ENCODE results near the gene HBA2.
A peak's percentile ranks its signal among the peaks of the same experiment; 100 is the strongest.
"Not testable (repeated sequence)": the region's sequence is repeated elsewhere in the genome, so short reads cannot be mapped to it uniquely, and the experiment has no call there.

The HBA2 gene

DNA sequence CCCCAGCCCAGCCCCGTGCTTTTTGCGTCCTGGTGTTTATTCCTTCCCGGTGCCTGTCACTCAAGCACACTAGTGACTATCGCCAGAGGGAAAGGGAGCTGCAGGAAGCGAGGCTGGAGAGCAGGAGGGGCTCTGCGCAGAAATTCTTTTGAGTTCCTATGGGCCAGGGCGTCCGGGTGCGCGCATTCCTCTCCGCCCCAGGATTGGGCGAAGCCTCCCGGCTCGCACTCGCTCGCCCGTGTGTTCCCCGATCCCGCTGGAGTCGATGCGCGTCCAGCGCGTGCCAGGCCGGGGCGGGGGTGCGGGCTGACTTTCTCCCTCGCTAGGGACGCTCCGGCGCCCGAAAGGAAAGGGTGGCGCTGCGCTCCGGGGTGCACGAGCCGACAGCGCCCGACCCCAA is 3.3 kb downstream of the HBA2 start:
- not testable (repeated sequence) for DNase-seq

DNA sequence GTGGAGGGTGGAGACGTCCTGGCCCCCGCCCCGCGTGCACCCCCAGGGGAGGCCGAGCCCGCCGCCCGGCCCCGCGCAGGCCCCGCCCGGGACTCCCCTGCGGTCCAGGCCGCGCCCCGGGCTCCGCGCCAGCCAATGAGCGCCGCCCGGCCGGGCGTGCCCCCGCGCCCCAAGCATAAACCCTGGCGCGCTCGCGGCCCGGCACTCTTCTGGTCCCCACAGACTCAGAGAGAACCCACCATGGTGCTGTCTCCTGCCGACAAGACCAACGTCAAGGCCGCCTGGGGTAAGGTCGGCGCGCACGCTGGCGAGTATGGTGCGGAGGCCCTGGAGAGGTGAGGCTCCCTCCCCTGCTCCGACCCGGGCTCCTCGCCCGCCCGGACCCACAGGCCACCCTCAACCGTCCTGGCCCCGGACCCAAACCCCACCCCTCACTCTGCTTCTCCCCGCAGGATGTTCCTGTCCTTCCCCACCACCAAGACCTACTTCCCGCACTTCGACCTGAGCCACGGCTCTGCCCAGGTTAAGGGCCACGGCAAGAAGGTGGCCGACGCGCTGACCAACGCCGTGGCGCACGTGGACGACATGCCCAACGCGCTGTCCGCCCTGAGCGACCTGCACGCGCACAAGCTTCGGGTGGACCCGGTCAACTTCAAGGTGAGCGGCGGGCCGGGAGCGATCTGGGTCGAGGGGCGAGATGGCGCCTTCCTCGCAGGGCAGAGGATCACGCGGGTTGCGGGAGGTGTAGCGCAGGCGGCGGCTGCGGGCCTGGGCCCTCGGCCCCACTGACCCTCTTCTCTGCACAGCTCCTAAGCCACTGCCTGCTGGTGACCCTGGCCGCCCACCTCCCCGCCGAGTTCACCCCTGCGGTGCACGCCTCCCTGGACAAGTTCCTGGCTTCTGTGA is 4.1 kb downstream of the HBA2 start, which contains the start of gene HBA1:
HBA1 (plus strand) TSS at position 204 of the 906 bp plus-strand sequence; CDS start at position 241, 37 bp downstream.
- not testable (repeated sequence) for DNase-seq

DNA sequence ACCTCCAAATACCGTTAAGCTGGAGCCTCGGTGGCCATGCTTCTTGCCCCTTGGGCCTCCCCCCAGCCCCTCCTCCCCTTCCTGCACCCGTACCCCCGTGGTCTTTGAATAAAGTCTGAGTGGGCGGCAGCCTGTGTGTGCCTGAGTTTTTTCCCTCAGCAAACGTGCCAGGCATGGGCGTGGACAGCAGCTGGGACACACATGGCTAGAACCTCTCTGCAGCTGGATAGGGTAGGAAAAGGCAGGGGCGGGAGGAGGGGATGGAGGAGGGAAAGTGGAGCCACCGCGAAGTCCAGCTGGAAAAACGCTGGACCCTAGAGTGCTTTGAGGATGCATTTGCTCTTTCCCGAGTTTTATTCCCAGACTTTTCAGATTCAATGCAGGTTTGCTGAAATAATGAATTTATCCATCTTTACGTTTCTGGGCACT is 4.7 kb downstream of the HBA2 start:
- DNase-seq, result peak; percentile 89

DNA sequence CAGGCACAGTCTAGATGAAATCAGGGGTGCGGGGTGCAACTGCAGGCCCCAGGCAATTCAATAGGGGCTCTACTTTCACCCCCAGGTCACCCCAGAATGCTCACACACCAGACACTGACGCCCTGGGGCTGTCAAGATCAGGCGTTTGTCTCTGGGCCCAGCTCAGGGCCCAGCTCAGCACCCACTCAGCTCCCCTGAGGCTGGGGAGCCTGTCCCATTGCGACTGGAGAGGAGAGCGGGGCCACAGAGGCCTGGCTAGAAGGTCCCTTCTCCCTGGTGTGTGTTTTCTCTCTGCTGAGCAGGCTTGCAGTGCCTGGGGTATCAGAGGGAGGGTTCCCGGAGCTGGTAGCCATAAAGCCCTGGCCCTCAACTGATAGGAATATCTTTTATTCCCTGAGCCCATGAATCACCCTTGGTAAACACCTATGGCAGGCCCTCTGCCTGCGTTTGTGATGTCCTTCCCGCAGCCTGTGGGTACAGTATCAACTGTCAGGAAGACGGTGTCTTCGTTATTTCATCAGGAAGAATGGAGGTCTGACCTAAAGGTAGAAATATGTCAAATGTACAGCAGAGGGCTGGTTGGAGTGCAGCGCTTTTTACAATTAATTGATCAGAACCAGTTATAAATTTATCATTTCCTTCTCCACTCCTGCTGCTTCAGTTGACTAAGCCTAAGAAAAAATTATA is 5.4 kb downstream of the HBA2 start:
- no peak for DNase-seq

DNA sequence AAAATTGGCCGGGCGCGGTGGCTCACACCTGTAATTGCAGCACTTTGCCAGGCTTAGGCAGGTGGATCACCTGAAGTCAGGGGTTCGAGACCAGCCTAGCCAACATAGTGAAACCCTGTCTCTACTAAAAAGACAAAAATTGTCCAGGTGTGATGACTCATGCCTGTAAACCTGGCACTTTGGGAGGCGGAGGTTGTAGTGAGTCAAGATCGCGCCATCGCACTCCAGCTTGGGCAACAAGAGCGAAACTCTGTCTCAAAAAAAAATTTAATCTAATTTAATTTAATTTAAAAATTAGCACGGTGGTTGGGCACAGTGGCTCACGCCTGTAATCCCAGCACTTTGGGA is 6.0 kb downstream of the HBA2 start:
- no peak for DNase-seq

DNA sequence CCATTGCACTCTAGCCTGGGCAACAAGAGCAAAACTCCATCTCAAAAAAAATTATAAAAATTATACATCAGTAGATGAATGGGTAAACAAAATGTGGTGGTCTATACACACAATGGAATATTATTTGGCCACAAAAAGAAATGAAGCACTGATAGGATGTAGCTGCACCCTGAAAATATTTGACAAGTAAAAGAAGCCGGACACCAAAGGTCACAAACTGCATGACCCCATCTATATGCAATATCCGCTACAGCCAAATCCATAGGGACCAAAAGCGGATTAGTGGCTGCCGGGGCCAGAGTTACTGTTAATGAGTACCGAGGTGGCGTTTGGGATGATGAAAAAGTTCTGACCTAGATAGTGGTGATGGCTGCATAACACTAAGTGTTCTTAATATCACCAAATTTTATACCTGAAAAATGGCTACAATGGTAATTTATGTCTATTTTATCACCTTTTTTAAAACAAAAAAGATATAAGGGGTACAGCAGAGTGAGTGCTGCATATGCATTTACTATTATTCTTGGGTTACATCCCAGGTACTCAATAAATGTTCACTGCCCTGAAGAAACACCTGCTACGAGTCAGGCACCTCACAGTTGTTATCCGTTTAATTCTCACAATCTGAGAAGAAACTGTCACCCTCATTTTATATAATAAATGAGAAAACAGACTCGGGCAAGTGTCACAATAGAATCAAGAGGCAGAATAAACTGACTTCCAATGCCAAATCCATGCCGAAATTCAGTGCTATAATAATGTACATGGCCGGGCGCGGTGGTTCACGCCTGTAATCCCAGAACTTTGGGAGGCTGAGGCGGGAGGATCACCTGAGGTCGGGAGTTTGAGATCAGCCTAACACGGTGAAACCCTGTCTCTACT is 6.8 kb downstream of the HBA2 start:
- DNase-seq, result no peak

DNA sequence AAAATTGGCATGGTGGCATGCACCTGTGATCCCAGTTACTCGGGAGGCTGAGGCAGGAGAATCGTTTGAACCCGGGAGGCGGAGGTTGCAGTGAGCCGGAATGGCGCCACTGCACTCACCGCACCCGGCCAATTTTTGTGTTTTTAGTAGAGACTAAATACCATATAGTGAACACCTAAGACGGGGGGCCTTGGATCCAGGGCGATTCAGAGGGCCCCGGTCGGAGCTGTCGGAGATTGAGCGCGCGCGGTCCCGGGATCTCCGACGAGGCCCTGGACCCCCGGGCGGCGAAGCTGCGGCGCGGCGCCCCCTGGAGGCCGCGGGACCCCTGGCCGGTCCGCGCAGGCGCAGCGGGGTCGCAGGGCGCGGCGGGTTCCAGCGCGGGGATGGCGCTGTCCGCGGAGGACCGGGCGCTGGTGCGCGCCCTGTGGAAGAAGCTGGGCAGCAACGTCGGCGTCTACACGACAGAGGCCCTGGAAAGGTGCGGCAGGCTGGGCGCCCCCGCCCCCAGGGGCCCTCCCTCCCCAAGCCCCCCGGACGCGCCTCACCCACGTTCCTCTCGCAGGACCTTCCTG is 7.5 kb downstream of the HBA2 start, which contains the start of gene HBQ1:
HBQ1 (plus strand) TSS at position 359 of the 575 bp plus-strand sequence; CDS start at position 387, 28 bp downstream.
- DNase-seq, result no peak

DNA sequence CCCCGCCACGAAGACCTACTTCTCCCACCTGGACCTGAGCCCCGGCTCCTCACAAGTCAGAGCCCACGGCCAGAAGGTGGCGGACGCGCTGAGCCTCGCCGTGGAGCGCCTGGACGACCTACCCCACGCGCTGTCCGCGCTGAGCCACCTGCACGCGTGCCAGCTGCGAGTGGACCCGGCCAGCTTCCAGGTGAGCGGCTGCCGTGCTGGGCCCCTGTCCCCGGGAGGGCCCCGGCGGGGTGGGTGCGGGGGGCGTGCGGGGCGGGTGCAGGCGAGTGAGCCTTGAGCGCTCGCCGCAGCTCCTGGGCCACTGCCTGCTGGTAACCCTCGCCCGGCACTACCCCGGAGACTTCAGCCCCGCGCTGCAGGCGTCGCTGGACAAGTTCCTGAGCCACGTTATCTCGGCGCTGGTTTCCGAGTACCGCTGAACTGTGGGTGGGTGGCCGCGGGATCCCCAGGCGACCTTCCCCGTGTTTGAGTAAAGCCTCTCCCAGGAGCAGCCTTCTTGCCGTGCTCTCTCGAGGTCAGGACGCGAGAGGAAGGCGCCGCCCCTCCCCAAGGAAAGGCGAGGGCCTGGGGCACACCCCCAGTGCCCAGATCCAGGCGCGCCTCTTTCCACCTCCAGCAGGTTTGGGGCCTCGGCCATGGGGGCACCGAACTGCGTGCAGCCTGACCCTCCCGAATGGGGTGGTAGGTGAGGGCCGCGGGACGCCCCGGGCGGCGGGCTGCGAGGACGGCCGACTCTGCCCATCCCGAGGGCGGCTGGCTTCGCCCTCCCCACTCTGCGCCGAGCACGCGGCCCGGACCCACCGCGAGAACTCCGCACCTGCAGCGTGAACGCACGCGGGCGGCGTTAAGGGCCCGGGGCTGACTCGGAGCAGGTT is 8.2 kb downstream of the HBA2 start:
- DNase-seq, result peak; percentile 51

DNA sequence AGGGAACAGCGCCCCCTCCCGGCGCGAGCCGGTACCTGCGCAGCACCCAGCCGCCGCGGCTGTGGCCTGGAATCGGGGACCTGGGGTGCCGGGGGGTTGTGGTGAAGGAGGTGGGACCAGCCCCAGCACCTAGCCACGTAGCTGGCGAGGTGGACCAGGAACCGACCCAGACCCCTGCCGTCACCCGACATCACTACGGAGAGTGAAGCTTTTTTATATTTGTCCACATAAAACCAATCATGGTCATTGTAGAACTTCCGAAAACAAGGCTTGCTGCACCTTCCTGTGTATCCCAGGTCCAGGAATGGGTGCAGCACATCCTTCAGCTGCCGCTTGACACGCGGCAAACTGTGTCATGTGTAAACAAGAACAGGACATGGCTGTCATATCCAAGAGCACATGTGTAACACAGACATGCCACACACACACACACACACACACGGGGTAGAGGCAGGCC is 8.9 kb downstream of the HBA2 start:
- no peak for DNase-seq

DNA sequence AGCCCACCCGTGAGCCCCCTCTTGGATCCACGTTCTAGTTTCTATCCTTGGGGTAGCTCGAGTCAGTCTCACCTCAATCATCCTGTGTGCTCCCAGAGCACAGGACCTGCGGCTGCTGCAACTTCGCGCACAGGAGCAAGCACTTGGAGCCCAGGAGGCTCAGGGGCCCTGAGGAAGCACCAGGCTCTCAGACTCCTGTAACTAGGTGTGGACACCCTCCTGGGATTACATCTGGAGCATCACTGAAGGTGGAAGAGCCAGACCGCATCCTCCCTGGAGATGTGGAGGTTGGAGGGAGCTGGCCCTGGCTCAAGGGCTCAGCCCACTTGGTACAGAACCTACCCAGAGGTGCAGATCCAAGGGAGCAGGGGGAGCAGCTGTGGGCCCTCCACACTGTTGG is 10.3 kb downstream of the HBA2 start:
- DNase-seq, result no peak

DNA sequence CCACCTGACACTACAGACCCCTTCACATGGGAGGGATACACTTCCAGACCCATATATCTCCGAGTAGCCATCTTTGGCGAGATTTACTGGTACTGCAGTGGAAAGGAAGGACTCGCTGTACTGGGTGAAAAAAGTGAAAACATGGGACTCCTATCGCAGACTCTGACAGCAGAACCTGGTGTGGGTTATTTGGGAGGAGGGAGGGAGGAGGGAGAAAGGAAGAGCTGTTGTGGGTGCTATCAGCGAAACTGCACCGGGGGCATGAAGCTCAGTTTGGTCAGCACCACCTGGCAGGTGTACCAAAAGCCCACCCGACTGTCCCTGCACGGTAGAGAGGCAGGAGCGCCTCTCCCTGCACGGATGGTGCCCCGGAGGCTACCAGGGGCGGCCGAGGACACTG is 12.5 kb downstream of the HBA2 start:
- no peak for DNase-seq

DNA sequence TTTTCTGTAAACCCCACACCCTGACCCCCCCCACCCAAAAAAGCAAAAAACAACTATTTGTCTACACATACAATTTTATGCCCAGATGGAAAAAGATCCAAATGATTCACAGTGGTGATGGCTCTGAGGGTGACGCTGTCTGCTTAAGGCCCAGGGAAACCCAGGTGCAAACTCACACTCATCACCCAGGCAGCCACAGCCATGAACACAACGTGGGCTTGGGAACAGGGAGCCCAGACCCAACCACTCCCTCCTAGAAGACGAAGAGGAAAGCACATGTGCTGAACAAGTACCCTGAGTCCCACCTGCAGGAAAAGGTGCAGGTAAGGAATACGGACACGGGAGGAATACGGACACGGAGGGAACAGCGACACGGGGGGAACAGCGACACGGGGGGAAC is 13.0 kb downstream of the HBA2 start:
- no peak for DNase-seq

DNA sequence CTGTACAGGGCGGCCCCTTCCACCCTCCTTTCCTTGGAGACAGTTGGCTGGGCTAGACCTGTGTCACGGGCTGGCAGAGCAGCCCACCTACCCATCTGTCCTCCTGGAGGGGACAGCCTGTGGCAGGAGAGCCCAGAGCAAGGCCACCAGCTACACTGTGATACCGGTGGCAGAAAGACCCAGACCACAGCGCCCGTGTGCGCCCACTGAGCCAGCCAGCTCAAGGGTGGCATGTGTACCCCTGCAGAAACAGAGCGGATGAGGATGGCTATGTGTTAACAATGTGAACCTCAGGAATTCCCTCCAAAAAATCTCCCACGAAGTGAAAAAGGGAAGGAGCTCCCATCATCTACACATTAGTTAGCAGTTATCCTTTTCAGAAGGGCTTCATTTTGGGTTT is 14.7 kb downstream of the HBA2 start:
- no peak for DNase-seq

DNA sequence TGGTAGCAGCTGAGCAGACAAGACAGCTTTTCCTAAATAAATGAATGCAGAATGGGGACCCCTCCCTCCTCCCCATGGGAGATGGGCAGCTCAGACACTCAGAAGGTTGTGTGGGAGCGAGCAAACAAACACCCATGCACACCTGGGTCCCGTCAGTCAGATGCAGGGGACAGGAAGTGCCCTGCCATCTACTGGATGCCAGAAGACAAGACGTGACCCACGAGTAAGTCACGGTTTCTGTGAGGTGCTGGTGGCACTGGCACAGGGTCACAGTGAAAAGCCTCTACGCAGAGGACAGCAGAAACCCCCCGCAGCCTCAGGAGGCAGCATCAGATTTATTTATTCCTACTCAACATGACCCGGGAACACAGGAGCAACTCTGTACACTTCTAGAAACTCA is 16.0 kb downstream of the HBA2 start:
- DNase-seq, result no peak

DNA sequence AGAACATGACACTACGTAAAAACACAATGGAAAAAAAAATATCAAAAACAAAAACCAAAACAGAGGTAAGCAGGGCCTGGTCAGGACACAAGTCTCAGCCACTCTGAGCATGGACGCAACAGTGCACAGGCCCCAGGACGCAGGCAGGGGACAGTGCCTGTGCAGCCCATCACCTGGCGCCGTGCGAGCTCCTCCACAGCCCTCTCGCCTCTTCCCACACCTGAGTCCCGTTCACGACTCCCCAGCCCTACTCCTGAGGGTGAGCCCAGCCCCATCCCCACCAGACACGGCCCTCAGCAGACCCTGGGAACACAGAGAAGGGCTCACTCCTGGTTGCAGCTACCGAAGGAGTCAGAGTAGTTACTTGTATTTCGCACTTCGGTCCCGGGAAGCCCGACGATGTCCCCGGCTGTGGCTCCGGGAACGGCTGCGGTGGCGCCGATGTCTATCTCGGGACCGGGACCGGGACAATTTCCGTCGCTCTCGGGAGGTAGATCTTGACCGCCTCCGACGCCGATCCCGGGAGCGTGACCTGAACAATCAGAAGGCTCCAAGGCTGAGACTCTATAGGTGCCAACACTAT is 17.0 kb downstream of the HBA2 start:
- no peak for DNase-seq

DNA sequence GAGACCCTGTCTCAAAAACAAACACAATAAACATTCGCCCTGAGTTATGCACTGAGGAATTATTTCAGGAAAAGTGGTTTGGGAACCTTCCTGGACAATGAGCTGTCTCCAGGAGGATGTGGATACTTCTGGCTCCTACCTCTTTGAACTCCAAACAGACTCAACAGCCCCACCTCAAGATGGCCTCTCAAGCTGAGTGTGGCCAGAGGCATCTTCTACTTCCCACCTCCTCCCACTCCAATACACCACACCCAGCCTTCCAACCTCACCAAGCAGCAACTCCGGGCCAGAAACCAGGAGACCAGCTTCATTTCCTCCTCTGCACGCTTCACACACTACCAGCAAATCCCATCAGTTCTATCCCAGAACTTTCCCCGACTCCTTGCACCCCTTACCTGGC is 19.2 kb downstream of the HBA2 start:
- no peak for DNase-seq

DNA sequence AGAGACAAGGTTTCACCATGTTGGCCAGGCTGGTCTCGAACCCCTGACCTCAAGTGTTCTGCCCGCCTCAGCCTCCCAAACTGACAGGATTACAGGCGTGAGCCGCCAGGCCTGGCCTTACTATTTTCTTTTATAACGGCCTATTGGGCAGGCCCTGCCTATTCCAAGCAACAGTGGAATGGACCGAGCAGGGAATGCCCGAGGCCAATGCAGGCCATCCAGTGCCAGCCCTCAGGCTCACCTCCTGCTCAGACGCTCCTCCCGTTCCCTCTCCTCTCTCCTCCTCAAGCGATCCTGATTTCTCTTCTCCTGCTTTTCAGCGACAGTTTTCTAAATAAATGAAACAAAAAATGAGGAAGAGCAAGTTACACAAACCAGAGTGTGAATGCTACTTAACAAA is 20.0 kb downstream of the HBA2 start:
- DNase-seq, result no peak

DNA sequence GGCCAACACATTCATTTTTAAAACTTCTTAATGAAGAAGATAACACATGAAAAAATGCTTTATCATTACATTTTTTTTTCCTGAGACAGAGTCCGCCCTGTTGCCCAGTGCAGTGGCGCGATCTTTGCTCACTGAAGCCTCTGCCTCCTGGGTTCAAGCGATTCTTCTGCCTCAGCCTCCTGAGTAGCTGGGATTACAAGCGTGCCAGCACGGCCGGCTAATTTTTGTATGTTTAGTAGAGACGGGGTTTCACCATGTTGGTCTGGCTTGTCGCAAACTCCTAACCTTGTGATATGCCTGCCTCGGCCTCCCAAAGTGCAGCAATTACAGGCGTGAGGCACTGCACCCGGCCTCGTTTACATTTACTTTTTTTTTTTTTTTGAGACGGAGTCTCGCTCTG is 20.8 kb downstream of the HBA2 start:
- DNase-seq, result no peak

DNA sequence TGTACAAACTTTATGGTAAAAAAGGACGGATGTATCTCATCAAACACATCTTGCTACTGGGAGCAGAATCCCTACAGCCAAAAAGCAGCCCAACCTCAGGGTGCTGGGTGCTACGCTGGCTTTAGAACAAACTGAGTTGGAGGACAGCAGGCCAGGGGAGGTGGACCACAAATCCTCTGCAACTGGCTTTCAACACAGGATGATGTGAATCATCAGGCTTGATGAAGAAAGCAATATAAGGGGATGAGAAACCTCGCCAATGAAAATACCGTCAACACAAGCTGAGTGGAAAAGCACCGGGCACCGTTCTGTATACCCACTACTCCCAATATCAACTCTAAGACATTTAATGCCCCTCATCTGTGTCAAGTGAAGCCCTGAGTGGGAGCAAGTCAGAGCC is 21.8 kb downstream of the HBA2 start:
- DNase-seq, result no peak

DNA sequence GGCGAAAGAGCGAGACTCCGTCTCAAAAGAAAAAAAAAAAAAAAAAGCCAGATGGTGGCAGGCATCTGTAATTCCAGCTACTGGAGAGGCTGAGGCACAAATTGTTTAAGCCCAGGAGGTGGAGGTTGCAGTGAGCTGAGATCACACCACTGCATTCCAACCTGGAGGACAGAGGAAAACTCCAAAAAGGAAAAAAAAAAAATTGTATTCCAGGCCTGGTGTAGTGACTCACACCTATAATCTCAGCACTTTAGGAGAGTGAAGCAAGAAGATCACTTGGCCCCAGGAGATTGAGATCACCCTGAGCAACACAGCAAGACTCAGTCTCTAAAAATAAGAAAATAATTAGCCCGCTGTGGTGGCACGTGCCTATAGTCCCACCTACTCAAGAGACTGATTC is 27.7 kb downstream of the HBA2 start:
- DNase-seq, result no peak

DNA sequence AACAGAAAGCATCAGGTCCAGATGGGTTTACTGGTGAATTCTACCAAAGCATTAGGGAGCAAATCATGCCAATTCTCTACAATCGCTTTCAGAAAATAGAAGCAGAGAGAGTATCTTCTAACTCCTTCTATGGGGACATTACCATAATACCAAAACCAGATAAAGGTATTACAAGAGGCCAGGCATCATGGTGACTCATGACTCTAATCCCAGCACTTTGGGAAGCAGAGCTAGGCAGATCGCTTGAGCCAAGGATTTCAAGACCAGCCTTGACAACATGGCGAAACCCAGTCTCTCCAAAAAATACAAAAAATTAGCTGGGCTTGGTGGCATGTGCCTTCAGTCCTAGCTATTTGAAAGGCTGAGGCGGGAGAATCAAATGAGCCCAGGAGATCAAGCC is 30.6 kb downstream of the HBA2 start:
- DNase-seq, result no peak

Data from DMS79 treated with DMSO at 0.1 percent for 48 hours (cell line).